Tibial nerve (tissue), 4 donors: ENCODE measurements around the gene MED31.
"Not testable (repeated sequence)": the region's sequence is repeated elsewhere in the genome, so short reads cannot be mapped to it uniquely, and the experiment has no call there.

Experiments
- EP300 ChIP-seq, 2 donors: sonication (generic); formaldehyde crosslinking; IDR thresholded peaks; one replicate each; pipeline ENCODE4 v1.6.1; 2017; ENCODE audit warnings: antibody characterized with exemption in 2 of 2, mild to moderate bottlenecking in 1 of 2
- POLR2A ChIP-seq, 2 donors: fragments of 450-650 bp; IDR thresholded peaks; one replicate each; pipeline ENCODE4 v1.6.1; 2017; ENCODE audit warnings: antibody characterized with exemption in 2 of 2, mild to moderate bottlenecking in 2 of 2, moderate library complexity in 2 of 2
- TF ChIP-seq, protein P1 (sequence below), 5 experiments: fragments of 200-600 bp in 3 of 5; fragments of 450-650 bp in 2 of 5; sonication (generic) in 3 of 5; IDR thresholded peaks; one replicate each; pipeline ENCODE4 v1.5.1; 2016 to 2019; ENCODE audit warnings: antibody characterized with exemption in 5 of 5, mild to moderate bottlenecking in 3 of 5, moderate library complexity in 2 of 5

DNA sequence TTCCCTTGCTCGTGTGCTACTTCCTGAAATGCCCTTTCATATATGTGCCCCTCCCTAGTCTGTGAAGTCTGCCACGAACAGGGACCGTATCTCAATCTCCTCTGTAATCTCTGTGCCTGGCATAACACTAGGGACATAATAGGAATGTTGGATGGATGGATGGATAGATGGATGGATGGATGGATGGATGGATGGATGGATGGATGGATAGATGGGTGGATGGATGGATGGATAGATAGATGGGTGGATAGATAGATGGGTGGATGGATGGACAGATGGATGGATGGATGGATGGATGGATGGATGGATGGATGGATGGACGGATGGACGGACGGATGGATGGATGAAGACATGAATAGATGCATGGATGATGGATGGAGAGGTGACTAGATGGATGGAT, 40.6 kb upstream of the MED31 start:
- TF ChIP-seq, protein P1, sequence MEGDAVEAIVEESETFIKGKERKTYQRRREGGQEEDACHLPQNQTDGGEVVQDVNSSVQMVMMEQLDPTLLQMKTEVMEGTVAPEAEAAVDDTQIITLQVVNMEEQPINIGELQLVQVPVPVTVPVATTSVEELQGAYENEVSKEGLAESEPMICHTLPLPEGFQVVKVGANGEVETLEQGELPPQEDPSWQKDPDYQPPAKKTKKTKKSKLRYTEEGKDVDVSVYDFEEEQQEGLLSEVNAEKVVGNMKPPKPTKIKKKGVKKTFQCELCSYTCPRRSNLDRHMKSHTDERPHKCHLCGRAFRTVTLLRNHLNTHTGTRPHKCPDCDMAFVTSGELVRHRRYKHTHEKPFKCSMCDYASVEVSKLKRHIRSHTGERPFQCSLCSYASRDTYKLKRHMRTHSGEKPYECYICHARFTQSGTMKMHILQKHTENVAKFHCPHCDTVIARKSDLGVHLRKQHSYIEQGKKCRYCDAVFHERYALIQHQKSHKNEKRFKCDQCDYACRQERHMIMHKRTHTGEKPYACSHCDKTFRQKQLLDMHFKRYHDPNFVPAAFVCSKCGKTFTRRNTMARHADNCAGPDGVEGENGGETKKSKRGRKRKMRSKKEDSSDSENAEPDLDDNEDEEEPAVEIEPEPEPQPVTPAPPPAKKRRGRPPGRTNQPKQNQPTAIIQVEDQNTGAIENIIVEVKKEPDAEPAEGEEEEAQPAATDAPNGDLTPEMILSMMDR (IDR thresholded peaks at IDR 0.05) = not testable (repeated sequence)
- TF ChIP-seq POLR2A, EP300 (IDR thresholded peaks at IDR 0.05): not testable (repeated sequence)
